Measurements from ENCODE around the gene EIF4G2. TPM values are rescaled to one million over a fixed set of nuclear protein-coding genes. Genes with fewer than 3 reads are reported as not detected.

EIF4G2 gene
- total RNA-seq, 1 donor from 2014 or later = 1,184 TPM

DNA sequence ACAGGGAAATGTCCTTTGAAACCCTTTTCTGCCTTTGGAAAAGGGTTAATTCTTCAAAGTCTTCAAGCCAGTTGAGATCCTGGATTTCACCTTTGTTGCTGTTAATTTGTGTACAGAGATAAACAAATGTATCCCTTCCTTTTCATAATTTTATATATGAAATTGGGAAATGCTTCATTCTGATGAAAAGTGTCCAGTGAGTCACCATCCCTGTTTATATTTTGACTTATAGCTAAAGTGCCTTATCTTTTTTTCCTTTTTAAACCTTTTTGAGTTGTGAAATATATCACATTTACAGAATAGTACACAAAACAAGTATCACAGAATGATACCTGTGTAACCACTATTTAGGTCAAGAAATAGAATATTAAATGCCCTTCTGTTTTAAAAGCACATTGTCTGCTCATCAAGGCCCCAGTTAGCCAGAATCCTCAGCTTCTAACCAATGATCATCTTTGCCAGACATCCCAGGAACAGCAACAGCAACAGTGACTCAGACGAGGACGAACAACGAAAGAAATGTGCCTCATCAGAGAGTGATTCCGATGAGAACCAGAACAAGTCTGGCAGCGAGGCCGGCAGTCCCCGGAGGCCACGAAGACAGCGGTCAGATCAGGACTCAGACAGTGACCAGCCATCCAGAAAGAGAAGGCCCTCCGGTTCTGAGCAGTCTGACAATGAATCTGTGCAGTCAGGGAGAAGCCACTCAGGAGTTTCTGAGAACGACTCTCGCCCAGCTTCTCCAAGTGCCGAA lies 30.3 kb downstream of the EIF4G2 start:
- peaks cover 35% of the 10 kb centered on the region for H3K36me3 Mint-ChIP-seq (ENCODE audit: low read depth, unreplicated experiment)
- no peak overlapping the region for H3K27ac Mint-ChIP-seq (ENCODE audit: unreplicated experiment)
- peak overlapping the region; percentile 16 for H3K4me3 Mint-ChIP-seq (ENCODE audit: unreplicated experiment)
- H3K27me3 Mint-ChIP-seq (ENCODE audit: unreplicated experiment) = no peaks in the 10 kb centered on the region
- H3K4me1 Mint-ChIP-seq (ENCODE audit: unreplicated experiment) = peaks cover 10% of the 10 kb centered on the region
- no peaks in the 10 kb centered on the region for H3K9me3 Mint-ChIP-seq (ENCODE audit: unreplicated experiment)
- TF ChIP-seq, protein P1, sequence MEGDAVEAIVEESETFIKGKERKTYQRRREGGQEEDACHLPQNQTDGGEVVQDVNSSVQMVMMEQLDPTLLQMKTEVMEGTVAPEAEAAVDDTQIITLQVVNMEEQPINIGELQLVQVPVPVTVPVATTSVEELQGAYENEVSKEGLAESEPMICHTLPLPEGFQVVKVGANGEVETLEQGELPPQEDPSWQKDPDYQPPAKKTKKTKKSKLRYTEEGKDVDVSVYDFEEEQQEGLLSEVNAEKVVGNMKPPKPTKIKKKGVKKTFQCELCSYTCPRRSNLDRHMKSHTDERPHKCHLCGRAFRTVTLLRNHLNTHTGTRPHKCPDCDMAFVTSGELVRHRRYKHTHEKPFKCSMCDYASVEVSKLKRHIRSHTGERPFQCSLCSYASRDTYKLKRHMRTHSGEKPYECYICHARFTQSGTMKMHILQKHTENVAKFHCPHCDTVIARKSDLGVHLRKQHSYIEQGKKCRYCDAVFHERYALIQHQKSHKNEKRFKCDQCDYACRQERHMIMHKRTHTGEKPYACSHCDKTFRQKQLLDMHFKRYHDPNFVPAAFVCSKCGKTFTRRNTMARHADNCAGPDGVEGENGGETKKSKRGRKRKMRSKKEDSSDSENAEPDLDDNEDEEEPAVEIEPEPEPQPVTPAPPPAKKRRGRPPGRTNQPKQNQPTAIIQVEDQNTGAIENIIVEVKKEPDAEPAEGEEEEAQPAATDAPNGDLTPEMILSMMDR (IDR thresholded peaks at IDR 0.05; ENCODE audit: unreplicated experiment) = no peak
- no peak for DNase-seq (ENCODE audit: low spot score)

DNA sequence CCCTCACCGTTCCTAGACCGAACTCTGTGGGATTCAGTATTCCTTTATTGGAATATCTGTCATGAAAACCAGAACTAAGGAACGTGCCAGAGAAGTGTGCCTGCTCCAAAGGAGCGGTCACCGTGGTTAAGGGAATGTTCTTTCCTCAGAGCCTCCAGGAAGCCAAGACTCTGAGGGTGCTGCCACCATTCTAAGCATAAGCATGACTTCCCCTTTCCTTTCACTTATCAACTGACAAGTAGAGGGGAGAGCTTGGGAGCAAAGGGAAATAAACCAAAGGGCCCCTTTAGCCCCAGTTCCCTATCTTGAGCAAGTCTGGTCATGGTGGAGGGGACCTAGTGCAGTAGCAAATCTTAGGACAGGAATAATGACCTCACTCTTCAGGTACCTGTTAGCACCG lies 30.9 kb downstream of the EIF4G2 start:
- no peak overlapping the region for H3K27ac Mint-ChIP-seq (ENCODE audit: unreplicated experiment)
- no peaks in the 10 kb centered on the region for H3K9me3 Mint-ChIP-seq (ENCODE audit: unreplicated experiment)
- peaks cover 7% of the 10 kb centered on the region for H3K4me1 Mint-ChIP-seq (ENCODE audit: unreplicated experiment)
- no peak for DNase-seq (ENCODE audit: low spot score)
- peaks cover 40% of the 10 kb centered on the region for H3K36me3 Mint-ChIP-seq (ENCODE audit: low read depth, unreplicated experiment)
- TF ChIP-seq, protein P1 (IDR thresholded peaks at IDR 0.05; ENCODE audit: unreplicated experiment) = no peak
- no peaks in the 10 kb centered on the region for H3K27me3 Mint-ChIP-seq (ENCODE audit: unreplicated experiment)
- H3K4me3 Mint-ChIP-seq (ENCODE audit: unreplicated experiment) = no peak overlapping the region

DNA sequence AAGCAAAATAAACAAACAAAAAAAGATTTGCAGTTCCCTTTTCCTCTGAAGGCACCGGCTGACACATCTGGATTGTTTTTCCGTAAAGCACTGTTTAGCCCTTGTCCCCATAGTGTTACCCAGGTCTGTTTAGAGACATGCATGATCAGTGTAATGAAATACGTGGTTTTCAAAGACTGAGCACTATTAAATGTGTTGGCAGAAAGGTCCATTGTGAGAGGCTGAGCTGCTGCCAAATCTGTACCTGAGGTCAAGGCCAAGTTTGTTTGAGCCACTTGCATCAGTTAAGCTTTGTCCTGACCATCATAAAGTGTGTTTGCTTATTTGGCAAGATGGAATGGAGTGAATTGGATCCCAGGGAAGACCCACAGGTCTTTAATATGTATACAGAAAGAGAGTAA lies 31.3 kb downstream of the EIF4G2 start:
- TF ChIP-seq, protein P1 (IDR thresholded peaks at IDR 0.05; ENCODE audit: unreplicated experiment) = no peak
- Mint-ChIP-seq H3K4me3 (ENCODE audit: unreplicated experiment) (no peak overlapping the region), H3K9me3 (ENCODE audit: unreplicated experiment) (no peaks in the 10 kb centered on the region), H3K4me1 (ENCODE audit: unreplicated experiment) (peaks cover 7% of the 10 kb centered on the region), H3K27ac (ENCODE audit: unreplicated experiment) (no peak overlapping the region), H3K36me3 (ENCODE audit: low read depth, unreplicated experiment) (peaks cover 42% of the 10 kb centered on the region), H3K27me3 (ENCODE audit: unreplicated experiment) (no peaks in the 10 kb centered on the region)
- DNase-seq (ENCODE audit: low spot score) = no peak

DNA sequence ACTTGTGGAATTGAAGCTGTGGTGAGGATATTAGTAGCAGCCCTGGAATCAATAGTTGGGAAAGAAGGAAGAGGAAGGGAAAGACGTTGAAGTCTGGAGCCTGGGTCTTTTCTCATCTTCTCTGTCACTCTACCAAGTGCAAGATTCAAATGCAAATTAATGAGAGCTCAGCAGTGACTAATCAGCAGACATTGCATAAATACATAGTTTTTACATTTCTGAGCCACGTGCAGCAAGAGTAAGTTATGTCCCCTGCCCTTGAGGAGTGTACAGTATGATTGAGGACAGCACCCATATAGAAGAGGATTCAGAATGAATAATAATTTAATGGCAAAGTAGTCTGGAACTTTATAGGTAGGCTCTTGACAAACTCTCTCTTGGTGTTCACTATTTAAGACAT lies 33.9 kb downstream of the EIF4G2 start:
- DNase-seq (ENCODE audit: low spot score) = no peak
- no peaks in the 10 kb centered on the region for H3K27me3 Mint-ChIP-seq (ENCODE audit: unreplicated experiment)
- TF ChIP-seq, protein P1 (IDR thresholded peaks at IDR 0.05; ENCODE audit: unreplicated experiment) = no peak
- no peak overlapping the region for H3K4me3 Mint-ChIP-seq (ENCODE audit: unreplicated experiment)
- peaks cover 40% of the 10 kb centered on the region for H3K36me3 Mint-ChIP-seq (ENCODE audit: low read depth, unreplicated experiment)
- peaks cover 2% of the 10 kb centered on the region for H3K4me1 Mint-ChIP-seq (ENCODE audit: unreplicated experiment)
- H3K9me3 Mint-ChIP-seq (ENCODE audit: unreplicated experiment) = no peaks in the 10 kb centered on the region
- H3K27ac Mint-ChIP-seq (ENCODE audit: unreplicated experiment) = no peak overlapping the region

DNA sequence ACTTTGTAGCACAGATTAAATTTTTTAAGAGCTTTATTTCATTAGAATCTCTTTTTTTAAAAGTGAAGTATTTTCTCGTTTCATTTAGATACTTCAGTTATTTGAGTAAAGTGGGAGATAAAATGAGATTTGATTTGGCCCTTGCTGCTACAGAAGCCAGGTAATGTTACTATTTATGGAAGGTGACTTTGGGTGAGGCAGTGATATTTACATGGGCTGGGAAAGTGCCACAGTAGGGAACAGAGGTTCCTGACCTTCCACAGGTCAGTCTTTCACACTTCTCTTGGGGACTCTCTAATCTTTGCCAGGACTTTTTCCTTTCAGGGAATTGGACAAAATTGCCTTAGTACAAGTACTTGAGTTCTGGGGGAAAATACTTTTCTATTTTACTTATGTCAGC lies 37.3 kb downstream of the EIF4G2 start:
- Mint-ChIP-seq H3K36me3 (ENCODE audit: low read depth, unreplicated experiment) (peaks cover 39% of the 10 kb centered on the region), H3K4me1 (ENCODE audit: unreplicated experiment) (peaks cover 5% of the 10 kb centered on the region), H3K27ac (ENCODE audit: unreplicated experiment) (no peak overlapping the region), H3K27me3 (ENCODE audit: unreplicated experiment) (no peaks in the 10 kb centered on the region), H3K9me3 (ENCODE audit: unreplicated experiment) (no peaks in the 10 kb centered on the region), H3K4me3 (ENCODE audit: unreplicated experiment) (no peak overlapping the region)
- TF ChIP-seq, protein P1 (IDR thresholded peaks at IDR 0.05; ENCODE audit: unreplicated experiment) = no peak
- no peak for DNase-seq (ENCODE audit: low spot score)

All from endothelial cell (in vitro differentiated cells).